Neural cell (in vitro differentiated cells): Measurements from ENCODE around the gene FAM120C. TPM values are rescaled to one million over a fixed set of nuclear protein-coding genes. Genes with fewer than 3 reads are reported as not detected.

Experiments used
- H2AFZ ChIP-seq: fragments of 200-600, 300-800 bp; sonication (generic), shearing (Covaris generic); 2 replicates; pipeline ENCODE4 v1.6.0; 2014; ENCODE audit warnings: low read depth, mild to moderate bottlenecking, antibody characterized with exemption, low read length, moderate library complexity
- H3F3A ChIP-seq: fragments of 200-600 bp; shearing (Covaris generic); 2 replicates; pipeline ENCODE4 v1.6.1; 2016; ENCODE audit warnings: mild to moderate bottlenecking, moderate library complexity, mixed read lengths, antibody characterized with exemption, low read length; ENCODE audit not compliant: insufficient read depth, poor library complexity, severe bottlenecking
- H3K27ac ChIP-seq: fragments of 200-600, 300-800 bp; sonication (generic), shearing (Covaris generic); 2 replicates; pipeline ENCODE4 v1.5.1; 2014; ENCODE audit warnings: mild to moderate bottlenecking, low read length, moderate library complexity
- H3K27me3 ChIP-seq: fragments of 300-800, 200-600 bp; sonication (generic), shearing (Covaris generic); 2 replicates; pipeline ENCODE4 v1.6.0; 2014; ENCODE audit warnings: mild to moderate bottlenecking, low read depth, low read length, moderate library complexity; ENCODE audit not compliant: insufficient read depth
- H3K36me3 ChIP-seq: fragments of 300-800, 200-600 bp; sonication (generic), shearing (Covaris generic); 2 replicates; pipeline ENCODE4 v1.5.1; 2014; ENCODE audit warnings: mild to moderate bottlenecking, antibody characterized with exemption, low read length, moderate library complexity; ENCODE audit not compliant: insufficient read depth
- H3K4me2 ChIP-seq: fragments of 300-800, 200-600 bp; sonication (generic), shearing (Covaris generic); 2 replicates; pipeline ENCODE4 v1.6.0; 2014; ENCODE audit warnings: mild to moderate bottlenecking, low read length
- H3K4me3 ChIP-seq: fragments of 300-800, 200-600 bp; sonication (generic), shearing (Covaris generic); 2 replicates; pipeline ENCODE4 v1.5.1; 2014; ENCODE audit warnings: mild to moderate bottlenecking, low read length, moderate library complexity
- H3K79me2 ChIP-seq: fragments of 200-600 bp; shearing (Covaris generic); replicated peaks from 2 replicates; pipeline ENCODE4 v1.6.0; 2014; ENCODE audit warnings: mild to moderate bottlenecking, low read length, moderate library complexity; ENCODE audit not compliant: insufficient read depth
- H3K9ac ChIP-seq: fragments of 300-800, 200-600 bp; sonication (generic), shearing (Covaris generic); 2 replicates; pipeline ENCODE4 v1.6.1; 2016; ENCODE audit warnings: mild to moderate bottlenecking, low read length, mixed read lengths
- H3K9me2 ChIP-seq: fragments of 200-600 bp; shearing (Covaris generic); 2 replicates; pipeline ENCODE4 v1.6.1; 2016; ENCODE audit warnings: mild to moderate bottlenecking, low read length, mixed read lengths; ENCODE audit not compliant: insufficient read depth
- H3K9me3 ChIP-seq: fragments of 200-600, 300-800 bp; sonication (generic), shearing (Covaris generic); 2 replicates; pipeline ENCODE4 v1.6.1; 2016; ENCODE audit warnings: mild to moderate bottlenecking, mixed run types, low read length, moderate library complexity, mixed read lengths
- H4K20me1 ChIP-seq: fragments of 200-600 bp; shearing (Covaris generic); 2 replicates; pipeline ENCODE4 v1.6.1; 2016; ENCODE audit warnings: mild to moderate bottlenecking, mixed run types; ENCODE audit not compliant: insufficient read depth
- EP300 ChIP-seq: fragments of 450-650 bp; conservative IDR thresholded peaks from 2 replicates; pipeline ENCODE4 v1.6.1; 2014; ENCODE audit warnings: antibody characterized with exemption, mild to moderate bottlenecking, moderate library complexity; ENCODE audit not compliant: poor library complexity, severe bottlenecking
- EZH2 ChIP-seq: fragments of 200-600, 300-800 bp; shearing (Covaris generic), sonication (generic); IDR thresholded peaks from 2 replicates; pipeline ENCODE4 v1.6.1; 2014; ENCODE audit warnings: antibody characterized with exemption, low read length, borderline replicate concordance, mild to moderate bottlenecking; ENCODE audit not compliant: insufficient read depth, poor library complexity, severe bottlenecking
- MXI1 ChIP-seq: fragments of 450-650 bp; conservative IDR thresholded peaks from 2 replicates; pipeline ENCODE4 v1.6.1; 2014; ENCODE audit warnings: antibody characterized with exemption, mild to moderate bottlenecking; ENCODE audit not compliant: poor library complexity, severe bottlenecking
- POLR2AphosphoS5 ChIP-seq: IDR thresholded peaks from 2 replicates; pipeline ENCODE4 v1.6.1; 2012
- RAD21 ChIP-seq: fragments of 450-650 bp; conservative IDR thresholded peaks from 2 replicates; pipeline ENCODE4 v1.6.1; 2014; ENCODE audit warnings: antibody characterized with exemption, mild to moderate bottlenecking, moderate library complexity
- SMC3 ChIP-seq: fragments of 450-650 bp; conservative IDR thresholded peaks from 2 replicates; pipeline ENCODE4 v1.6.1; 2014; ENCODE audit warnings: antibody characterized with exemption, mild to moderate bottlenecking, moderate library complexity; ENCODE audit not compliant: poor library complexity
- TAF1 ChIP-seq: IDR thresholded peaks from 2 replicates; pipeline ENCODE4 v1.6.1; 2012; ENCODE audit warnings: low read depth
- polyA plus RNA-seq: library from polyadenylated mRNA; depleted of rRNA; stranded (reverse); fragments of >200 nt; gene quantifications from 2 replicates; pipeline ENCODE4 v1.2.3, GENCODE V29; 2014
- TF ChIP-seq, protein P1 (sequence below): IDR thresholded peaks from 2 replicates; pipeline ENCODE4 v1.6.1; 2012; ENCODE audit warnings: borderline replicate concordance
- TF ChIP-seq, protein P2 (sequence below): fragments of 450-650 bp; IDR thresholded peaks from 2 replicates; pipeline ENCODE4 v1.5.1; 2014; ENCODE audit warnings: antibody characterized with exemption, mild to moderate bottlenecking, moderate library complexity; ENCODE audit not compliant: poor library complexity, severe bottlenecking

The FAM120C gene
- polyA plus RNA-seq, 1 donor from 2014 or later = 2.5 TPM

- TF ChIP-seq, protein P1, sequence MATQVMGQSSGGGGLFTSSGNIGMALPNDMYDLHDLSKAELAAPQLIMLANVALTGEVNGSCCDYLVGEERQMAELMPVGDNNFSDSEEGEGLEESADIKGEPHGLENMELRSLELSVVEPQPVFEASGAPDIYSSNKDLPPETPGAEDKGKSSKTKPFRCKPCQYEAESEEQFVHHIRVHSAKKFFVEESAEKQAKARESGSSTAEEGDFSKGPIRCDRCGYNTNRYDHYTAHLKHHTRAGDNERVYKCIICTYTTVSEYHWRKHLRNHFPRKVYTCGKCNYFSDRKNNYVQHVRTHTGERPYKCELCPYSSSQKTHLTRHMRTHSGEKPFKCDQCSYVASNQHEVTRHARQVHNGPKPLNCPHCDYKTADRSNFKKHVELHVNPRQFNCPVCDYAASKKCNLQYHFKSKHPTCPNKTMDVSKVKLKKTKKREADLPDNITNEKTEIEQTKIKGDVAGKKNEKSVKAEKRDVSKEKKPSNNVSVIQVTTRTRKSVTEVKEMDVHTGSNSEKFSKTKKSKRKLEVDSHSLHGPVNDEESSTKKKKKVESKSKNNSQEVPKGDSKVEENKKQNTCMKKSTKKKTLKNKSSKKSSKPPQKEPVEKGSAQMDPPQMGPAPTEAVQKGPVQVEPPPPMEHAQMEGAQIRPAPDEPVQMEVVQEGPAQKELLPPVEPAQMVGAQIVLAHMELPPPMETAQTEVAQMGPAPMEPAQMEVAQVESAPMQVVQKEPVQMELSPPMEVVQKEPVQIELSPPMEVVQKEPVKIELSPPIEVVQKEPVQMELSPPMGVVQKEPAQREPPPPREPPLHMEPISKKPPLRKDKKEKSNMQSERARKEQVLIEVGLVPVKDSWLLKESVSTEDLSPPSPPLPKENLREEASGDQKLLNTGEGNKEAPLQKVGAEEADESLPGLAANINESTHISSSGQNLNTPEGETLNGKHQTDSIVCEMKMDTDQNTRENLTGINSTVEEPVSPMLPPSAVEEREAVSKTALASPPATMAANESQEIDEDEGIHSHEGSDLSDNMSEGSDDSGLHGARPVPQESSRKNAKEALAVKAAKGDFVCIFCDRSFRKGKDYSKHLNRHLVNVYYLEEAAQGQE = no peak
- TF ChIP-seq SMC3 = no peak
- no peak for TF ChIP-seq RAD21
- no peak for TF ChIP-seq EP300
- TF ChIP-seq MXI1 = no peak
- TF ChIP-seq EZH2 = no peak
- TF ChIP-seq, protein P2, sequence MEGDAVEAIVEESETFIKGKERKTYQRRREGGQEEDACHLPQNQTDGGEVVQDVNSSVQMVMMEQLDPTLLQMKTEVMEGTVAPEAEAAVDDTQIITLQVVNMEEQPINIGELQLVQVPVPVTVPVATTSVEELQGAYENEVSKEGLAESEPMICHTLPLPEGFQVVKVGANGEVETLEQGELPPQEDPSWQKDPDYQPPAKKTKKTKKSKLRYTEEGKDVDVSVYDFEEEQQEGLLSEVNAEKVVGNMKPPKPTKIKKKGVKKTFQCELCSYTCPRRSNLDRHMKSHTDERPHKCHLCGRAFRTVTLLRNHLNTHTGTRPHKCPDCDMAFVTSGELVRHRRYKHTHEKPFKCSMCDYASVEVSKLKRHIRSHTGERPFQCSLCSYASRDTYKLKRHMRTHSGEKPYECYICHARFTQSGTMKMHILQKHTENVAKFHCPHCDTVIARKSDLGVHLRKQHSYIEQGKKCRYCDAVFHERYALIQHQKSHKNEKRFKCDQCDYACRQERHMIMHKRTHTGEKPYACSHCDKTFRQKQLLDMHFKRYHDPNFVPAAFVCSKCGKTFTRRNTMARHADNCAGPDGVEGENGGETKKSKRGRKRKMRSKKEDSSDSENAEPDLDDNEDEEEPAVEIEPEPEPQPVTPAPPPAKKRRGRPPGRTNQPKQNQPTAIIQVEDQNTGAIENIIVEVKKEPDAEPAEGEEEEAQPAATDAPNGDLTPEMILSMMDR = no peak
- peak overlapping the region; percentile 35 for H3K4me2 ChIP-seq
- H3F3A ChIP-seq = no peaks in the 10 kb centered on the region
- H3K27ac ChIP-seq = no peak overlapping the region
- H3K9me3 ChIP-seq = no peaks in the 10 kb centered on the region
- H4K20me1 ChIP-seq = no peaks in the 10 kb centered on the region
- H3K9ac ChIP-seq = no peak overlapping the region
- H3K4me3 ChIP-seq = peak overlapping the region; percentile 79
- H3K79me2 ChIP-seq = peaks cover 23% of the 10 kb centered on the region
- H3K9me2 ChIP-seq = no peaks in the 10 kb centered on the region
- H3K36me3 ChIP-seq = no peaks in the 10 kb centered on the region
- H2AFZ ChIP-seq = no peak overlapping the region
- no peaks in the 10 kb centered on the region for H3K27me3 ChIP-seq
Measured at GRCh38 chrX:54180403-54180802, 2.7 kb downstream of the FAM120C start.

DNA sequence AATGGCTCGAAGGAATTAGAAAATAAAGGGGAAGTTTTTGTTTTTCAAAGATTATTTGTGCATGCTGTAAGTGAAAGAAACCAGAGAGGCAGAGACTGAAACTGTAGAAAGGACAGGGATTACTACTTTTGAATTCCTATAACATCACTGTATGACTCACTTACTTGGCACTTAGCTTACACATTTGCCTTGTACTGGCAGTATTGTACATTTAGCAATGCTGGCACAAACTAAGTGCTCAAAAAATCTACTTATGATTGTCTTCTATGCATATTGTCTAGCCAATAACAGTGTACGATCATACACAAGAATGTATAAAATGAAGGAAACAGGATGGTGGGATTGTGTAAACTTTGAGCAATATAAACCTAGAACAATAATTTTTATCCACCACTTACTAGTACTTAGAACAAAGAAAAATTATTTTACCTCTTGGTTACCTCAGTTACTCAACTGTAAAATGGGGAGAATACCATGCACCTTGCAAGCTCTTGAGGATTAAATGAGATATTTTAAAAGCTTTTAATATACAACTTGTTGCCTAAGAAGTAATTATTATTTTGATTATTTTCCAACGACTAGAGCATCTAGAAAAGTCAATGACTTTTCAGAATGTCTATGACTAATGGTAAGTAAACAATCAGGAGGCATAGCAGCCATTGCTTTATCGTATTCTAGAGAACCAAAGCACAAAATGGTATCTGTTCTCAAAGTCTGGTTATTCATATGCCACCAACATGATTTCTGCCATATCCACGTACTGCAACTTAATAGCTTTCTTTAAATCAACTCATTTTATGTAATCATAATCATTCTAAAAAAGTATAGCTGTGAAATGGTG, 4.7 kb downstream of the FAM120C start:
- no peak overlapping the region for H3K27ac ChIP-seq
- peak overlapping the region; percentile 79 for H3K4me3 ChIP-seq
- H3K9ac ChIP-seq = no peak overlapping the region
- peaks cover 23% of the 10 kb centered on the region for H3K79me2 ChIP-seq
- H3K27me3 ChIP-seq = no peaks in the 10 kb centered on the region
- TF ChIP-seq RAD21 (no peak), TAF1 (no peak), SMC3 (no peak), EP300 (no peak), POLR2AphosphoS5 (no peak), MXI1 (no peak), EZH2 (no peak)
- TF ChIP-seq, protein P1 = no peak
- TF ChIP-seq, protein P2 = no peak
- no peaks in the 10 kb centered on the region for H4K20me1 ChIP-seq
- no peak overlapping the region for H3K4me2 ChIP-seq
- no peaks in the 10 kb centered on the region for H3F3A ChIP-seq
- no peaks in the 10 kb centered on the region for H3K9me2 ChIP-seq
- H2AFZ ChIP-seq = no peak overlapping the region
- H3K36me3 ChIP-seq = no peaks in the 10 kb centered on the region
- no peaks in the 10 kb centered on the region for H3K9me3 ChIP-seq
